ENCODE data around the gene RHOBTB3.

RHOBTB3 gene

DNA sequence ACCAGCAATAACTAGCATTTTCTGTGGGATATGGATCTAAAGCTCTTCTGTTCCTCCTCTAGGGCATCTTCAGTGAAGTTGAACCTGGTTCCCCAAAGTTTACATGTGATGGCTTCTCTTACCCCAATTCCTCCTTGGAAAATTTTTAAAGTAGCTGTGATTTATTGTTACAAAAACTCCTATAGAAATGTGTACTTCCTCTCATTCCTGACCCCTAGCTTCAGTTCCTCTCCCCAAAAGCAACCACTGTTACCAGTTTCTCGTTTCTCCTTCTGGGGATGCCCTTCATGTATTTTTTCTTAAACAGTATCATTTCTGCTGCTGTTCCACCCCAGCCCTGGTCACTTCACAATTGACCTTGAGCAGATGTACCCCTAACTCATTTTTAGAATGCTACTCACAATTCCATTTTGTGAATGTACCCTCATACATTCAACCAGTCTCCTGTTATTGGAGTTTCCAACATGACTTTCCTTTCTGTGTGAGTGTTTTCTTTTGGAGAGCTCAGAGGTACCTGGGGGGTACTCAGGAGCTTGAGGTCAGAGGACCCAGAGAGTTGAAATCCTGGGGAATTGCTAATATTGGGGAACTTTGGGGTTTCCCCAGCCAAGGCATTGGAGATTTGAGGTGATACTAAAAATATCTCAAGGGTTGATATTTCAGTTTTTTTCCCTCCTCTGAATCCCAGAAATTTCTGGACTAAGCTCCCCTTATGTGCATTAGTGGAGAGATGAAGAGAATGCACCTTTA, 110.0 kb downstream of the RHOBTB3 start:
- peaks cover 43% of the 10 kb centered on the region for H3K4me1 Mint-ChIP-seq
- H3K4me3 Mint-ChIP-seq = no peak overlapping the region
- H3K27ac Mint-ChIP-seq = no peak overlapping the region
- DNase-seq (no peak), ATAC-seq (no peak)
- no peaks in the 10 kb centered on the region for H3K9me3 Mint-ChIP-seq
- H3K27me3 Mint-ChIP-seq = no peaks in the 10 kb centered on the region

- Mint-ChIP-seq H3K27me3 (no peaks in the 10 kb centered on the region), H3K4me3 (no peak overlapping the region), H3K27ac (no peak overlapping the region), H3K9me3 (no peaks in the 10 kb centered on the region), H3K4me1 (peaks cover 39% of the 10 kb centered on the region)
- DNase-seq (no peak), ATAC-seq (no peak)
These were observed 111.0 kb downstream of the RHOBTB3 start for GRCh38 chr5:95841914-95842812.

DNA sequence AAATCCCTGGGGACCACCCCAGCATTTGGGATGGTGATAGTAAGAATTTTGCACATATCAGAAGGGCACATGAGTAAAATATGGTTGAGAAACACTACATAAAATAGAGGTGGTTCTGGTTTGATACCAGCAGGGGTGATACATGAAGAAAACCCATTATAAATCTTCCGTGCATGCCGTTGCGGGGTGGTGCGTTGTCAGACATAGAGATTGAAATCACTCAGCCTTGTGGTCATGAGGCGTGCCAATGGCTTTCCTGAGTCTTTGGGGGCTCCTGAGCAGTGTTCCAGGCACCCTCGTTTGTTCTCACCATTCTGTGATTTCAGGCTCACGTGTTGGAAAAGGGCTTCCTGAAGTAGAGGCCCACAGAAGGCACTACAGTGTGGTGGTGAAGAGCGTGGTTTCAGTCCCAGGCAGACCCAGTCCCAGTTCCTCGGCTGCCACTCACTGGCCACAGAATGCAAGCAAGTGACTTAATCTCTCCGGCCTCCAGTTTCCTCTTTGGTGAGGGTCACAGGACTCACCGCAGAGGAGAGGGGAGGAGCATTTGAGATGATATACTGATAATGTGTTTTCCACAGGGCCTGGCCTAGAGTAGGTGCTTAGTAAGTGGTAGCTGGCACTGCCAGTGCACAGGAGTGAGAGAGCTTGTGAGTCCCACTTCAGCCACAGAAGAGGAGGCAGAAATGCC, 111.9 kb downstream of the RHOBTB3 start:
- peak overlapping the region; percentile 31 to 33 for H3K4me3 Mint-ChIP-seq

GRCh38 chr5:95843733-95844223, 112.6 kb downstream of the RHOBTB3 start:
- no peaks in the 10 kb centered on the region for H3K9me3 Mint-ChIP-seq
- no peak overlapping the region for H3K27ac Mint-ChIP-seq
- H3K27me3 Mint-ChIP-seq = no peaks in the 10 kb centered on the region
- no peak for DNase-seq
- H3K4me3 Mint-ChIP-seq = no peak overlapping the region
- no peak for ATAC-seq
- peaks cover 25% of the 10 kb centered on the region for H3K4me1 Mint-ChIP-seq

More for the DNA sequence above, 111.9 kb downstream of the RHOBTB3 start:
- ATAC-seq (peak; percentile 87), DNase-seq (peak; percentile 53 to 80)
- Mint-ChIP-seq H3K4me1 (peaks cover 32% of the 10 kb centered on the region), H3K27ac (peak overlapping the region; percentile 72 to 77), H3K9me3 (no peaks in the 10 kb centered on the region), H3K27me3 (no peaks in the 10 kb centered on the region)

DNA sequence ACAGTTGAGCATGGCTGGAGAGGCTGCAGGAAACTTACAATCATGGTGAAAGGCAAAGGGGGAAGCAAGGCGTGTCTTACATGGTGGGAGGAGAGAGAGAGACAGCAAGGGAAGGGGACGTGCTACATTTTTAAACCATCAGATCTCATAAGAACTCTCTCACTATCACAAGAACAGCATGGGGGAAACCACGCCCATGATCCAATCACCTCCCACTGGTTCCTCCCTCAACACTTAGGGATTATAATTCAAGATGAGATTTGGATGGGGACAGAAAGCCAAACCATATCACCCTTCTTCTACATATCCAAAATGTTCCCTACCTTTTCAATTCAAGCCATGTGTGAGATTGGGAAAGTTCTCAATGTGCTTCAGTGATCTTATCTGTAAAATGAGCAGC, 114.3 kb downstream of the RHOBTB3 start:
- Mint-ChIP-seq H3K9me3 (no peaks in the 10 kb centered on the region), H3K4me1 (peaks cover 23% of the 10 kb centered on the region), H3K4me3 (no peak overlapping the region), H3K27ac (no peak overlapping the region), H3K27me3 (peaks cover 5% of the 10 kb centered on the region)
- no peak for DNase-seq
- no peak for ATAC-seq
